Activated naive CD8-positive, alpha-beta T cell treated with anti-CD3 and anti-CD28 coated beads, Interleukin-2, amount 50 U/mL, for 24 hours (primary cell): ENCODE data around the gene RIOK2.

ENCODE experiments used
- ATAC-seq: fragments of 150-1000 bp; cut with Tn5 transposase; one replicate; pipeline ENCODE4 v1.10.0; 2021
- DNase-seq: peaks from one replicate; pipeline ENCODE4 v3.0.0; 2021
- H3K27ac Mint-ChIP-seq: one replicate; pipeline ENCODE4 v1.8.0; 2021; ENCODE audit warnings: mild to moderate bottlenecking, mixed read lengths
- H3K27me3 Mint-ChIP-seq: one replicate; pipeline ENCODE4 v1.8.0; 2021; ENCODE audit warnings: mixed read lengths
- H3K36me3 Mint-ChIP-seq: one replicate; pipeline ENCODE4 v1.8.0; 2021; ENCODE audit warnings: low read depth, mixed read lengths
- H3K4me1 Mint-ChIP-seq: one replicate; pipeline ENCODE4 v1.8.0; 2021; ENCODE audit warnings: mixed read lengths
- H3K4me3 Mint-ChIP-seq: one replicate; pipeline ENCODE4 v1.8.0; 2021; ENCODE audit warnings: mild to moderate bottlenecking, moderate library complexity, mixed read lengths
- H3K9me3 Mint-ChIP-seq: one replicate; pipeline ENCODE4 v1.8.0; 2021; ENCODE audit warnings: mixed read lengths

Gene RIOK2

GRCh38 chr5:97183100-97183929, at the start of gene RIOK2:
RIOK2 (minus strand) TSS chr5:97183247; CDS start chr5:97183191, 56 bp downstream.
- Mint-ChIP-seq H3K4me1 (peaks cover 48% of the 10 kb centered on the region), H3K27me3 (peaks cover 2% of the 10 kb centered on the region), H3K36me3 (peaks cover 38% of the 10 kb centered on the region), H3K27ac (peak within 1 kb of the TSS; percentile 100), H3K4me3 (peak within 1 kb of the TSS; percentile 93), H3K9me3 (peaks cover 11% of the 10 kb centered on the region)
- ATAC-seq (peak; percentile 92), DNase-seq (peak; percentile 95)

GRCh38 chr5:97231025-97231636, 48.1 kb upstream of the RIOK2 start:
- H3K27ac Mint-ChIP-seq = no peak overlapping the region
- H3K27me3 Mint-ChIP-seq = peaks cover 4% of the 10 kb centered on the region
- ATAC-seq (peak; percentile 61), DNase-seq (peak; percentile 8)
- no peaks in the 10 kb centered on the region for H3K9me3 Mint-ChIP-seq
- no peaks in the 10 kb centered on the region for H3K4me1 Mint-ChIP-seq
- no peaks in the 10 kb centered on the region for H3K36me3 Mint-ChIP-seq
- no peak overlapping the region for H3K4me3 Mint-ChIP-seq

GRCh38 chr5:97229688-97230285, 46.7 kb upstream of the RIOK2 start:
- ATAC-seq (no peak), DNase-seq (no peak)
- Mint-ChIP-seq H3K9me3 (no peaks in the 10 kb centered on the region), H3K36me3 (no peaks in the 10 kb centered on the region), H3K4me1 (no peaks in the 10 kb centered on the region), H3K27ac (no peak overlapping the region), H3K27me3 (peaks cover 4% of the 10 kb centered on the region), H3K4me3 (no peak overlapping the region)

GRCh38 chr5:97229196-97229595, 46.1 kb upstream of the RIOK2 start:
- ATAC-seq (no peak), DNase-seq (no peak)
- H3K36me3 Mint-ChIP-seq = no peaks in the 10 kb centered on the region
- H3K27ac Mint-ChIP-seq = no peak overlapping the region
- H3K4me3 Mint-ChIP-seq = no peak overlapping the region
- H3K9me3 Mint-ChIP-seq = no peaks in the 10 kb centered on the region
- no peaks in the 10 kb centered on the region for H3K4me1 Mint-ChIP-seq
- peaks cover 4% of the 10 kb centered on the region for H3K27me3 Mint-ChIP-seq

- Mint-ChIP-seq H3K9me3 (no peaks in the 10 kb centered on the region), H3K4me1 (no peaks in the 10 kb centered on the region), H3K27me3 (peaks cover 2% of the 10 kb centered on the region), H3K36me3 (no peaks in the 10 kb centered on the region), H3K27ac (no peak overlapping the region), H3K4me3 (no peak overlapping the region)
- ATAC-seq (no peak), DNase-seq (no peak)
These were observed 42.2 kb upstream of the RIOK2 start for GRCh38 chr5:97225222-97225621.

- no peaks in the 10 kb centered on the region for H3K4me1 Mint-ChIP-seq
- no peaks in the 10 kb centered on the region for H3K9me3 Mint-ChIP-seq
- H3K27ac Mint-ChIP-seq = no peak overlapping the region
- ATAC-seq (no peak), DNase-seq (no peak)
- no peak overlapping the region for H3K4me3 Mint-ChIP-seq
- H3K27me3 Mint-ChIP-seq = peaks cover 2% of the 10 kb centered on the region
- H3K36me3 Mint-ChIP-seq = no peaks in the 10 kb centered on the region
These were observed 41.2 kb upstream of the RIOK2 start for GRCh38 chr5:97224112-97224750.

GRCh38 chr5:97223596-97223995, 40.5 kb upstream of the RIOK2 start:
- no peak overlapping the region for H3K4me3 Mint-ChIP-seq
- no peaks in the 10 kb centered on the region for H3K4me1 Mint-ChIP-seq
- peaks cover 2% of the 10 kb centered on the region for H3K27me3 Mint-ChIP-seq
- H3K27ac Mint-ChIP-seq = no peak overlapping the region
- no peaks in the 10 kb centered on the region for H3K36me3 Mint-ChIP-seq
- ATAC-seq = no peak
- no peaks in the 10 kb centered on the region for H3K9me3 Mint-ChIP-seq
- DNase-seq = no peak

- H3K9me3 Mint-ChIP-seq = peaks cover 14% of the 10 kb centered on the region
- DNase-seq = no peak
- no peaks in the 10 kb centered on the region for H3K4me1 Mint-ChIP-seq
- peaks cover 11% of the 10 kb centered on the region for H3K27me3 Mint-ChIP-seq
- H3K36me3 Mint-ChIP-seq = peaks cover 3% of the 10 kb centered on the region
- no peak for ATAC-seq
- no peak overlapping the region for H3K4me3 Mint-ChIP-seq
- H3K27ac Mint-ChIP-seq = no peak overlapping the region
These were observed 26.3 kb upstream of the RIOK2 start for GRCh38 chr5:97209343-97209742.

GRCh38 chr5:97208714-97209113, 25.7 kb upstream of the RIOK2 start:
- no peak for DNase-seq
- Mint-ChIP-seq H3K4me1 (no peaks in the 10 kb centered on the region), H3K36me3 (peaks cover 2% of the 10 kb centered on the region), H3K27me3 (peaks cover 11% of the 10 kb centered on the region), H3K4me3 (no peak overlapping the region), H3K27ac (no peak overlapping the region), H3K9me3 (peaks cover 9% of the 10 kb centered on the region)
- ATAC-seq = no peak

GRCh38 chr5:97208184-97208713, 25.2 kb upstream of the RIOK2 start:
- Mint-ChIP-seq H3K36me3 (no peaks in the 10 kb centered on the region), H3K27me3 (peaks cover 11% of the 10 kb centered on the region), H3K4me3 (no peak overlapping the region), H3K9me3 (peaks cover 6% of the 10 kb centered on the region), H3K27ac (no peak overlapping the region), H3K4me1 (no peaks in the 10 kb centered on the region)
- DNase-seq = no peak
- no peak for ATAC-seq

GRCh38 chr5:97194366-97194765, 11.3 kb upstream of the RIOK2 start:
- peaks cover 4% of the 10 kb centered on the region for H3K27me3 Mint-ChIP-seq
- H3K9me3 Mint-ChIP-seq = peaks cover 17% of the 10 kb centered on the region
- ATAC-seq (no peak), DNase-seq (no peak)
- no peak overlapping the region for H3K4me3 Mint-ChIP-seq
- peaks cover 7% of the 10 kb centered on the region for H3K36me3 Mint-ChIP-seq
- peaks cover 6% of the 10 kb centered on the region for H3K4me1 Mint-ChIP-seq
- no peak overlapping the region for H3K27ac Mint-ChIP-seq

GRCh38 chr5:97193355-97193688, 10.3 kb upstream of the RIOK2 start:
- peaks cover 7% of the 10 kb centered on the region for H3K36me3 Mint-ChIP-seq
- H3K9me3 Mint-ChIP-seq = peaks cover 18% of the 10 kb centered on the region
- ATAC-seq (no peak), DNase-seq (no peak)
- H3K27ac Mint-ChIP-seq = no peak overlapping the region
- peaks cover 4% of the 10 kb centered on the region for H3K27me3 Mint-ChIP-seq
- no peak overlapping the region for H3K4me3 Mint-ChIP-seq
- peaks cover 6% of the 10 kb centered on the region for H3K4me1 Mint-ChIP-seq

- Mint-ChIP-seq H3K4me1 (peaks cover 6% of the 10 kb centered on the region), H3K27me3 (peaks cover 4% of the 10 kb centered on the region), H3K36me3 (peaks cover 9% of the 10 kb centered on the region), H3K27ac (no peak overlapping the region), H3K9me3 (peaks cover 20% of the 10 kb centered on the region), H3K4me3 (no peak overlapping the region)
- DNase-seq (no peak), ATAC-seq (peak; percentile 46)
These were observed 9.7 kb upstream of the RIOK2 start for GRCh38 chr5:97192580-97193354.

GRCh38 chr5:97191893-97192292, 8.8 kb upstream of the RIOK2 start:
- H3K9me3 Mint-ChIP-seq = peaks cover 20% of the 10 kb centered on the region
- no peak overlapping the region for H3K4me3 Mint-ChIP-seq
- DNase-seq = no peak
- H3K4me1 Mint-ChIP-seq = peaks cover 6% of the 10 kb centered on the region
- H3K36me3 Mint-ChIP-seq = peaks cover 9% of the 10 kb centered on the region
- no peak for ATAC-seq
- H3K27ac Mint-ChIP-seq = no peak overlapping the region
- H3K27me3 Mint-ChIP-seq = peaks cover 4% of the 10 kb centered on the region
